Gastrocnemius medialis (tissue), 4 donors: ENCODE measurements around the gene EFNB2.

Experiments
- POLR2A ChIP-seq, 2 donors: fragments of 450-650 bp; IDR thresholded peaks; one replicate each; pipeline ENCODE4 v1.6.1; 2017; ENCODE audit warnings: antibody characterized with exemption in 2 of 2, mild to moderate bottlenecking in 2 of 2, moderate library complexity in 2 of 2
- TF ChIP-seq, protein P1 (sequence below), 5 experiments: fragments of 450-650 bp in 3 of 5; fragments of 200-600 bp in 2 of 5; sonication (generic) in 2 of 5; IDR thresholded peaks in 4 of 5; conservative IDR thresholded peaks in 1 of 5; 1 replicate in 4 of 5; 2 replicates in 1 of 5; pipeline ENCODE4 v1.5.1; 2016 to 2019; ENCODE audit warnings: antibody characterized with exemption in 5 of 5, mild to moderate bottlenecking in 3 of 5, moderate library complexity in 3 of 5

DNA sequence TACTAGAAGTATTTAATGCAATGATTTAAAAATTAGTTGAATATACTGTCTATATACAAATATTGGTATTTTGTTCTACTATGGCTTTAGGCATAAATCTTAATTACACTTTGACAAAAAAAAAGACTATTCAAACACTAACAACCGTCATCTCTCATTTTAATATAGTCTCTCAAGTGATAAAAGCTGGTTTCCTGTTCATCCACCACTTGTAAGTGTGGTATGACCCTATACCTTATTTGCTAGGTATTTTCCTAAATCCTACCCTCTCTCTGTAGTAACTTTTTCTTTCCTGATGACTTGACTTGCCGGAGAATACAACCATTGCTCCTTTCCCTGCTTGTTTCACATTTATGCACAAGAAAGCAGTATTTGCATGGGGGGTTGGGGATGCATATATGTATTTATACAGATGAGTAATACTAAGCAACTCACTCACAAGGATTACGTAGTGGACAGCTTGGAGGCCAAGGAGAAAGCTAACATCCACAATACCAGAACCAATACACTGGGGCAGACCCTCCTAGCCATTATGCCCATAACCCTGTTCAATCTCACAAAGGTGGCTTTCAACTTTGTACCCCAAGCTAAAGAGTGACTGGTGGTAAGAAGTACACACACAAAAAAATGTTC is 12.7 kb upstream of the EFNB2 start:
- TF ChIP-seq, protein P1, sequence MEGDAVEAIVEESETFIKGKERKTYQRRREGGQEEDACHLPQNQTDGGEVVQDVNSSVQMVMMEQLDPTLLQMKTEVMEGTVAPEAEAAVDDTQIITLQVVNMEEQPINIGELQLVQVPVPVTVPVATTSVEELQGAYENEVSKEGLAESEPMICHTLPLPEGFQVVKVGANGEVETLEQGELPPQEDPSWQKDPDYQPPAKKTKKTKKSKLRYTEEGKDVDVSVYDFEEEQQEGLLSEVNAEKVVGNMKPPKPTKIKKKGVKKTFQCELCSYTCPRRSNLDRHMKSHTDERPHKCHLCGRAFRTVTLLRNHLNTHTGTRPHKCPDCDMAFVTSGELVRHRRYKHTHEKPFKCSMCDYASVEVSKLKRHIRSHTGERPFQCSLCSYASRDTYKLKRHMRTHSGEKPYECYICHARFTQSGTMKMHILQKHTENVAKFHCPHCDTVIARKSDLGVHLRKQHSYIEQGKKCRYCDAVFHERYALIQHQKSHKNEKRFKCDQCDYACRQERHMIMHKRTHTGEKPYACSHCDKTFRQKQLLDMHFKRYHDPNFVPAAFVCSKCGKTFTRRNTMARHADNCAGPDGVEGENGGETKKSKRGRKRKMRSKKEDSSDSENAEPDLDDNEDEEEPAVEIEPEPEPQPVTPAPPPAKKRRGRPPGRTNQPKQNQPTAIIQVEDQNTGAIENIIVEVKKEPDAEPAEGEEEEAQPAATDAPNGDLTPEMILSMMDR (IDR thresholded peaks at IDR 0.05 in 4 of 5, conservative IDR thresholded peaks at IDR 0.05 in 1 of 5): no peak
- no peak for TF ChIP-seq POLR2A (IDR thresholded peaks at IDR 0.05)
